Measurements from ENCODE around the gene RAB31. TPM values are rescaled to one million over a fixed set of nuclear protein-coding genes. Genes with fewer than 3 reads are reported as not detected.

RAB31 gene
- total and polyA plus RNA-seq, 11 donors = 3.2 to 67.7 (median 12.8) TPM

DNA sequence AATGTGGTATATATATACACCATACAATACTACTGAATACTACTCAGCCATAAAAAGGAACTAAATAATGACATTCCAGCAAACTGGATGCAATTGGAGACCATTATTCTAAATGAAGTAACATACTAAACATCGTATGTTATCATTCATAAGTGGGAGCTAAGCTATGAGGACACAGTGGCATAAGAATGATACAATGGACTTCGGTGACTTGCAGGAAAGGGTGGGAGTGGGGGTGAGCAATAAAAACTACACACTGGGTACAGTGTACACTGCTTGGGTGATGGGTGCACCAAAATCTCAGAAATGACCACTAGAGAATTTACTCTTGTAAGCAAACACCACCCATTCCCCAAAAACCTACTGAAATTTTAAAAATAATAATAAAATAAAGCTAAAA is 87.9 kb downstream of the RAB31 start:
- 58 to 62% (median 59%) methylated on average over 2 of the region's 2 CpGs for WGBS, 4 donors
- peaks cover 0 to 29% (median 0%) of the 10 kb centered on the region in 9 donors for H3K36me3 ChIP-seq
- intact Hi-C loops (cut with DNase I) = no loop called here
- H3K4me1 ChIP-seq = peaks cover 0 to 17% (median 5%) of the 10 kb centered on the region in 12 donors
- H3K27me3 ChIP-seq = no peaks in the 10 kb centered on the region
- no peak overlapping the region for H3K27ac ChIP-seq
- no peak overlapping the region for H3K4me3 ChIP-seq
- ATAC-seq (no peak), DNase-seq (no peak)
- TF ChIP-seq POLR2A (IDR thresholded peaks at IDR 0.05) = no peak
- TF ChIP-seq CTCF (IDR thresholded peaks at IDR 0.05) = no peak
- no peaks in the 10 kb centered on the region for H3K9me3 ChIP-seq

DNA sequence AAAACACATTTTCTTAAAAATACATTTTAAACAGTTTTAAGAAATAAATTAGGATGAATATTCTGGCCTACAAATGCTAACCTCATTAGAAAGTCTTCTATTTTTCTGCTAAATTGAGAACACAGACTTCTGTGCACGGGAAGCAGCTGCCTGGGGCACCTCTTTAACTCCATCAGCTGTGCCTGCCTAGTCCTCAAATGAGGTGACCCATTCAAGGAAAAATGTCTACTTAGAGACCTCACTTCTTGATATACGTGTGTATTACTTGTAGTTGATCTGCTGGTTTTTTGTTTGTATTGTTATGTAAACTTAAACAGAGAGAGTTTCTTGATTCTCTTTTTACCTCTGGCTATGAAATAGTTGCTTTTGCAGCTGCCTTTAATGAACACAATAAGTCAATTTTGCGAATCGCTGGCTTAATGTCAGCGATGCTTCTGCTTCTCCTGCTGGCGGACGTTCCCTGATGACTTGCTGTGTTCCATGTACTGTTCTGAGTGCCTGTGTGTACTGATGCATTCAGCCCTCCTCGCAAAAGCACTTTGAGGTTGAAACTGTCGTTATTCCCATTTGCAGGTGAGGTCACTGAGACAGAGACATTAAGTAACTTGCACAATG is 88.9 kb downstream of the RAB31 start:
- no peak overlapping the region for H3K4me3 ChIP-seq
- ATAC-seq (peak in 2 of 4 donors; percentile 28 to 37), DNase-seq (peak in 1 of 5 donors; percentile 38)
- no peaks in the 10 kb centered on the region for H3K27me3 ChIP-seq
- intact Hi-C loops (cut with DNase I) = no loop called here
- H3K36me3 ChIP-seq = peaks cover 0 to 29% (median 0%) of the 10 kb centered on the region in 9 donors
- no peaks in the 10 kb centered on the region for H3K9me3 ChIP-seq
- H3K27ac ChIP-seq = peak overlapping the region in 1 of 12 donors; percentile 57
- TF ChIP-seq CTCF (IDR thresholded peaks at IDR 0.05) = no peak
- no peak for TF ChIP-seq POLR2A (IDR thresholded peaks at IDR 0.05)
- 70 to 78% (median 72%) methylated on average over 9 of the region's 9 CpGs for WGBS, 4 donors
- H3K4me1 ChIP-seq = peaks cover 0 to 17% (median 5%) of the 10 kb centered on the region in 12 donors

DNA sequence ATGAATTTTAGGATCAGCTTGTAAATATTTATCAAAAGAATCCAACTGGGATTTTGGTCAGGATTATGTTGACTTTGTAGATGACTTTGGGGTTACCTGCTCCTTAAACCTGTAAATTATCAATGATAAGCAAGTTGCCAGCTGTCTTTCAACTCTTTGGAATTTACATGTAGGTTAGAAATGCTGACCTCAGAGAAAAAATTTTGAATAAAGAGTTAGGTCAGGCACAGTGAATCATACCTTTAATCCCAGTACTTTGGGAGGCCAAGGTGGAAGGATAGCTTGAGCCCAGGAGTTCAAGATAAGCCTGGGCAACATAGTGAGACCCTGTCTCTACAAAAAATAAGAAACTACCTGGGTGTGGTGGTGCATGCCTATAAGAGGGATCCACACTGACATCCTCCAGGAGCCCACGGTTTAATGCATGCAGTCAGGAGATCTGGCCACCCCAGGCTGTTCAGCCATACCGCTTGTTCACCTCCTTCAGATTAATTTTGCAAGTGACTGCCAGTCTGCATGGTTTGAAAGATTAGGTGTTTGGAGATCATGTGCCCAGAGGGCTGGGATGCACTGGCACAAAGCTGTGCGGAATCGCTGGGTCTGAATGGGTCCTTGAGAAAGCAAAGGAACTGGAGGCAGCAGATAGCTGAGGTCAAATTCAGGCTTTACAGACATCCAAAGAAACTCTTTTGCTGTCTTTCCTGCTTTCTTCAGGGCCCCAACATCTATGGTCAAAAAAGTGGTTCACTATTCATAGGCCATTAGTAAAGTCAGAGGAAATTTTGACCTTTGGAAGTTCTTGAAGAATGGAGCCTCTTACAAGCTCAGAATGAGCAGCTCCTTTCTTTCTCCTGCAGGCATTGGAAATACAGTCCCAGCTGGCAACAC is 94.3 kb downstream of the RAB31 start:
- intact Hi-C loops (cut with DNase I) = loop anchor here in 7 of 10 donors (5.0 to 10.0 kb wide), 5 partner anchors 115 to 152 kb away; no protein-coding TSS in a partner anchor
- Histone ChIP-seq H3K9me3 (peaks cover 0 to 5% (median 0%) of the 10 kb centered on the region in 12 donors), H3K36me3 (peaks cover 0 to 8% (median 0%) of the 10 kb centered on the region in 9 donors), H3K4me1 (peaks cover 0 to 46% (median 26%) of the 10 kb centered on the region in 12 donors), H3K27me3 (no peaks in the 10 kb centered on the region), H3K27ac (peak overlapping the region in 9 of 12 donors; percentile 10 to 91 (median 82)), H3K4me3 (no peak overlapping the region)
- DNase-seq (no peak), ATAC-seq (no peak)
- WGBS, 4 donors = 60 to 74% (median 68%) methylated on average over 4 of the region's 4 CpGs
- TF ChIP-seq POLR2A (IDR thresholded peaks at IDR 0.05) = no peak
- no peak for TF ChIP-seq CTCF (IDR thresholded peaks at IDR 0.05)
